Astrocyte of the cerebellum (primary cell): Measurements from ENCODE around the gene PCDH1.
A peak's percentile ranks its signal among the peaks of the same experiment; 100 is the strongest.

Source experiments
- DNase-seq: peaks from one replicate; pipeline ENCODE4 v3.0.0-alpha.2; 2011; ENCODE audit warnings: low read depth
- H3K4me3 ChIP-seq: 2 replicates; pipeline ENCODE4 v1.5.1; 2011; ENCODE audit warnings: mild to moderate bottlenecking, low read depth, low read length, moderate library complexity
- in situ Hi-C: cut with HindIII; loops from 2 replicates; pipeline ENCODE4 v1.10.0; 2017; ENCODE audit warnings: low sequenced_read_pairs
- TF ChIP-seq, protein P1 (sequence below): IDR thresholded peaks from 2 replicates; pipeline ENCODE4 v1.5.1; 2012; ENCODE audit warnings: low read length, low read depth, moderate library complexity, mild to moderate bottlenecking; ENCODE audit errors: missing control alignments

Gene PCDH1

DNA sequence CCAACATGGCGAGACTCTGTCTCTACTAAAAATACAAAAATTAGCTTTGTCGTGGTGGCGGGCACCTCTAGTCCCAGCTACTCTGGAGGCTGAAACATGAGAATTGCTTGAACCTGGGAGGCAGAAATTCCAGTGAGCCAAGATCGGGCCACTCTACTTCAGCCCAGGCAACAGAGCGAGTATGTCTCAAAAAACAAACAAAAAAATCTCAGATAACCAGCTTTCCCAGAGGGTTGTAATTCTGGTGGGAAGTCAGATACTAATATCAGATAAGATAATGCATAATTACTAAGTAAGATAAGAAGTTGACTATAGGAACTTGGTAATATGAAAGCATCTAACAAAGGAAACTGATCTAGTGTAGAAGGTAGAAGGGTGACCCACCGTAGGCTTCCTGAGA, 60.6 kb downstream of the PCDH1 start:
- DNase-seq, result no peak
- H3K4me3 ChIP-seq, result no peak overlapping the region
- TF ChIP-seq, protein P1, sequence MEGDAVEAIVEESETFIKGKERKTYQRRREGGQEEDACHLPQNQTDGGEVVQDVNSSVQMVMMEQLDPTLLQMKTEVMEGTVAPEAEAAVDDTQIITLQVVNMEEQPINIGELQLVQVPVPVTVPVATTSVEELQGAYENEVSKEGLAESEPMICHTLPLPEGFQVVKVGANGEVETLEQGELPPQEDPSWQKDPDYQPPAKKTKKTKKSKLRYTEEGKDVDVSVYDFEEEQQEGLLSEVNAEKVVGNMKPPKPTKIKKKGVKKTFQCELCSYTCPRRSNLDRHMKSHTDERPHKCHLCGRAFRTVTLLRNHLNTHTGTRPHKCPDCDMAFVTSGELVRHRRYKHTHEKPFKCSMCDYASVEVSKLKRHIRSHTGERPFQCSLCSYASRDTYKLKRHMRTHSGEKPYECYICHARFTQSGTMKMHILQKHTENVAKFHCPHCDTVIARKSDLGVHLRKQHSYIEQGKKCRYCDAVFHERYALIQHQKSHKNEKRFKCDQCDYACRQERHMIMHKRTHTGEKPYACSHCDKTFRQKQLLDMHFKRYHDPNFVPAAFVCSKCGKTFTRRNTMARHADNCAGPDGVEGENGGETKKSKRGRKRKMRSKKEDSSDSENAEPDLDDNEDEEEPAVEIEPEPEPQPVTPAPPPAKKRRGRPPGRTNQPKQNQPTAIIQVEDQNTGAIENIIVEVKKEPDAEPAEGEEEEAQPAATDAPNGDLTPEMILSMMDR, result no peak
- in situ Hi-C loops, result no loop called here

DNA sequence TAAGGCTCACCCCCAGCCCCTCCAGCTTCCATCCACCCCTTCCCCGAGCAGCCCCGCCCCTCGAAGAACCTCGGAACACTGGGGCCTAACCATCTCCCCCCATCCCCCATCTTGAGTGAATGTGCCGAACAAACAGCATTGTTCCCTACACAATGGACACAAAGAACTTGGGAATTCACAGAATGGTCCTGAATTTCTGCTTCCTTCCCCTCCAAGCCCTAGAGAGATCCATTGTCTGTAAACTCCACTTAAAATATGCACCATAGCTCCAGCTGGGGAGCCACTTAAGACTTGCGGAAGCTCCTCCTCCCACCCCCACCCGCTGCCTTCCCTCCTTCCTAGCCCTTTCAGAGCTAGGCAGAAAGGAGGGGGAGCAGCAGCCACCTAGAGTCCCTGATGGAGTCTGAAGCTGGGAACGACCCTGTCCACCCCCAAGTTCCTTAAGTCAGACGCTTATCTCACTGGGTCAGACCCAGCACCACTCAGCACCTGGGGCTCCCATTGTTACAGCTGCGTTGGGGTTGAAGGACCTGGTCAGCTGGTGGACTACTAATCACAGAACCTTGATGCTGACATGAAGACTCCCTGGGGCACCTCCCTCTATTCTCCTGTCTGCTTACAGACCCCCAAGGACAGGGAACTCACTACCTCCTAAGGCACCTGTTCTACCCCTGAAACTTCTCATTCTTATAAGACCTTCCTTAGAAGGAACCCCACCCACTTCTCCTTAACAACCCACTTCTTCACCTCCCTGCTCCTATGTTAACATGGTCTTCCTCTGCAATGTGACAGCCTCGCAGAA, 61.4 kb downstream of the PCDH1 start:
- no peak overlapping the region for H3K4me3 ChIP-seq
- in situ Hi-C loops, result no loop called here
- DNase-seq, result no peak
- TF ChIP-seq, protein P1, result no peak

DNA sequence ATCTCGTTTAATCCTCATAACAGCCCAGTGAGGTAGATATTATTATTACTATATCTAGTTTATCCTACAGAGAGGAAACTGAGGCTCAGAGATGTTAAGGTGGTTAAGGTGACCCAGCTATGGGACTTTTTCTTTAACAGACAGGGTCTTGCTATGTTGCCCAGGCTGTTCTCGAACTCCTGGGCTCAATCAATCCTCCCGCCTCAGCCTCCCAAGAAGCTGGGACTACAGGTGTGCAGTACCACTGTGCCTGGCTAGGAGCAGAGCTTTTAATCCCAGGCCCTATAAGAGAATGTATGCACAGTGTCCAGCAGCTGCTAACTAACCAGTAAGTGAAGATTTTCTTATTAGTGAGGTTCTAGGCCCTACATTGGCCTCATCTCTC, 62.4 kb downstream of the PCDH1 start:
- no peak overlapping the region for H3K4me3 ChIP-seq
- in situ Hi-C loops, result no loop called here
- no peak for DNase-seq
- TF ChIP-seq, protein P1, result no peak

DNA sequence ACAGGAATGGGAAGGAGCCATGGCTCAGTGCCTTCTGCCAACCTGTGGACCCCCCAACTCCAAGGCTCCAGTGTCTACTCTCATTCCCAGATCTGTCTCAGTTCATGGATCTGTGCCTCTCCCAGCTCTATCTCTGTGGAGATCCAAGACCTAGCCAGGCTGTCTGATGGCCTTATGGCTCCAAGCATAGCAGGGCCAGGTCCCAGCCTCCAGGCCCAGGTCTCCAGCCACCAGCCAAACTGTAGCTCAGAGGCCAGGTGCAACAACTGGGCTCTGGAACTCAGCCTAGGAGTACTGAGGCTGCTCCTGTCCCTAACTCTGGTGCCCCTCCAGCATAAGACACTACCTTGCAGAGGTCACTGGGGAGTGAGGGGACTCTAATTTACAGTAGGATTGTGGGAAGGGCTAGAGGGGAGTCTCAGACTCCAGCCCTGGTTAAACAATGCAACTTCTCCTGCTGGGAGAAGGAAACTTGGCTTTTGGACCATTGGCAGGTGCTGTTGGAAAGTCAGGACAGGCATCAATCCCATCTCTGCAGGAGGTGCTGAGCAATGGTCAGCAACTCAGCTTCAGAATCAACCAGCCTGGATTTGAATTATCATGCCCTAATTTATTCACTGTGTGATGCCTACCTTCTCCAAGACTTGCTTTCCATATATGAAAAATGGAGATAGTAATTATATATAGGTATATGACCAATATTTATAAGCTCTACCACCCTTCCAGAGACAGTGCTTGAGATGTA, 63.0 kb downstream of the PCDH1 start:
- TF ChIP-seq, protein P1, result no peak
- no peak for DNase-seq
- in situ Hi-C loops, result no loop called here
- H3K4me3 ChIP-seq, result no peak overlapping the region

DNA sequence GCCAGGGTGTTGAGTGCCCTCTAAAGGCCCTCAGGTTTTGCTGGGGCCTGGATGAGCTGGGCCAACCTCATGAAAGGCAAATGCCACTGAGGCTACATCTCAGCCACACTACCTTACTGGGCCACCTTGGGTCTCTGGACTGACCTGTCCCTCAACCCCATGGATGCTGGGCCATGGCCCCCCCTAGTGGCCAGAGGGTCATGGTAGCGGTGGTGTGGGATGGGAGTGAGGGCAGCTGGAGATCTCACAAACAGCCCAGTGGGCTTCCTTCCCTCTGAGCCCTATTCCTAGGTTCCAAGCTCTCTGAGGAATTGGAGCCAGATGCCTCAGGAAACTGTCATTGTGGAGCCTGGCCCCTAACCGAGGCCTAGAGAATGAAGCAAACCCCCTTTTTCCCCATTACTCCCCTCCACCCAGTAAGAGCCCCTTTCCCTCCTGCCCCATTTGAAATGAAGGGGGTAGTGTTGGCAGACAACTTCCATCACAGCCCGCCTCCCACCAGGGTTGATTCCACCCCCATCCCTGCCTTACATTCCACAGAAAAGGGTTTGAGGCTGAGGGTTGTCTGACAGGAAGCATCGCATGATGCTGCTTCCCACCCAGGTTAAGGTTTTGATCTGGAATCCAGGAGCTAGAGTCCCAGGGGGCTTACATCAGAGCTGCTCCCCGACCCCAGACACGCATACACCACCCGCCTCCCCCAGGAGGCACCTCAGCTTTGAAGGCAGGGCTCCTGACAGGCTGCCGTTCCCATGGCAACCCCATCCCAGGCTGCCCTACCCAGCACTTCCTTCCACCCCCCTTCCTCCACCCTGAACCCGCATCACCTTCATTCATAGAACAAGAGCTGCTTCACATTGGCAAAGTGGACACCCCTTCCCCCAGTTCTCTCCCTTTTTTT, 63.9 kb downstream of the PCDH1 start:
- TF ChIP-seq, protein P1, result peak; percentile 48
- no peak for DNase-seq
- in situ Hi-C loops, result no loop called here
- no peak overlapping the region for H3K4me3 ChIP-seq

DNA sequence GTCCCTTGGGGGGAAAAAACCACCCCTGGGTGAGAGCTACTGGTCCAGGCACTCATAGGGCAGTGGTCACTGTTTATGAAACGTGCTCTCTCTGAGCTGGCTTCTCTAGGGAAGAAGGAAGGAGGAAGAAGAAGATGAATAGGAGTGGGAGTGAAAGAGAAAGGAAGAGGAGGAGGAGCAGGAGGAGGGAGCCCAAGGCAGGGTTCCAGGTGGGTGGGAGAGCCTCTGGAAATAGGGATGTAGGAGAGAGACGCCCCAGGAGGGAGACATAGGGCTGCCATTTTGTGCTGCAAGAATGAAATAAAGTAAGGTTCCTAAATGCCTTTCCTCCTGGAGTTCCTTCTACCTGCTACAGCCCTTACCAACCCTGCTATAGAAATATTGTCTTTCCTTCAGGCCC, 65.7 kb downstream of the PCDH1 start:
- in situ Hi-C loops, result no loop called here
- TF ChIP-seq, protein P1, result no peak
- no peak for DNase-seq
- H3K4me3 ChIP-seq, result no peak overlapping the region
